ENCODE measurements around the gene ERH. TPM values are rescaled to one million over a fixed set of nuclear protein-coding genes. Genes with fewer than 3 reads are reported as not detected.

ERH gene
- total and polyA plus RNA-seq, 2 donors (not counting 3 experiments of a cell fraction or from before 2014, with no cell fraction given): 157 to 263 TPM

DNA sequence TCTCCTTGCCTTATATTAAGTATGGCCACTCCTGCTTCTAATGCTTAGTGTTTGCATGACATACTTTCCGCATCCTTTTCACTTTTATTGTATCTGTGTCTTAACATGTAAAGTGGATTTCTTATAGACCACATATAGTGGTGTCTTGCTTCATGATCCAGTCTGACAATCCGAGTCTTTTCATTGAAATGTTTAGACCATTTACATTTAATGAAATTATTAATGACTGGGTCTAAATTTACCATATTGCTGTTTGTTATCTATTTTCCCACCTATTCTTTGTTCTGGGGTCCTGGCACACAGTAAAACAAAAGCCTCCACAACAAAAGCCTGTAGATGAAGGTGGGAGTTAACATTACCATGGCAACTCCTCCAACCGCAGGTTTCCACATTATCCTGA, 22.9 kb downstream of the ERH start:
- ChIA-PET POLR2A (no interaction called here), CTCF (no interaction called here)
- intact Hi-C loops (cut with micrococcal nuclease): no loop called here
- no peaks in the 10 kb centered on the region for H3K9me1 ChIP-seq (replicated peaks; ENCODE audit: control insufficient read depth, extremely low read depth, insufficient read depth, low read length)
- no peak overlapping the region for H2AFZ ChIP-seq (ENCODE audit: low read depth, low read length)
- no peak overlapping the region for H3K27ac ChIP-seq (ENCODE audit: insufficient read depth, low read depth, low read length)
- no peak overlapping the region for H3K9ac ChIP-seq (replicated peaks; ENCODE audit: extremely low read depth, insufficient read depth, low read length)
- TF ChIP-seq JUN (IDR thresholded peaks at IDR 0.05; ENCODE audit: borderline replicate concordance, insufficient read depth, insufficient read length, low read depth) (no peak), EZH2 (IDR thresholded peaks at IDR 0.05; ENCODE audit: borderline replicate concordance, low read depth, low read length, severe bottlenecking) (no peak), GATA2 (IDR thresholded peaks at IDR 0.05; ENCODE audit: insufficient read depth, insufficient read length, low read depth, low read length) (no peak), MYC (IDR thresholded peaks at IDR 0.05; ENCODE audit: low read depth, low read length) (no peak), FOS (IDR thresholded peaks at IDR 0.05; ENCODE audit: borderline replicate concordance, insufficient read depth, low read length) (no peak), CTCF (IDR thresholded peaks at IDR 0.05; ENCODE audit: extremely low read depth in 1 of 2, insufficient read depth in 1 of 2, low read depth in 1 of 2, low read length in 2 of 2) (no peak), POLR2AphosphoS5 (IDR thresholded peaks at IDR 0.05; ENCODE audit: insufficient read depth, low read depth, low read length) (no peak), POLR2A (IDR thresholded peaks at IDR 0.05; ENCODE audit: low read depth, low read length) (no peak)
- TF ChIP-seq, protein P1, sequence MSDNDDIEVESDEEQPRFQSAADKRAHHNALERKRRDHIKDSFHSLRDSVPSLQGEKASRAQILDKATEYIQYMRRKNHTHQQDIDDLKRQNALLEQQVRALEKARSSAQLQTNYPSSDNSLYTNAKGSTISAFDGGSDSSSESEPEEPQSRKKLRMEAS (IDR thresholded peaks at IDR 0.05; ENCODE audit: insufficient read depth, insufficient read length): no peak
- H3K27me3 ChIP-seq (ENCODE audit: control insufficient read depth in 2 of 2, insufficient read depth in 2 of 2, low read length in 2 of 2): no peaks in the 10 kb centered on the region
- H4K20me1 ChIP-seq (replicated peaks; ENCODE audit: control insufficient read depth, extremely low read depth, insufficient read depth, low read length): no peaks in the 10 kb centered on the region
- DNase-seq (ENCODE audit: low read depth, low spot score): no peak
- H3K4me1 ChIP-seq (ENCODE audit: control insufficient read depth, extremely low read depth, insufficient read depth, low read length): no peaks in the 10 kb centered on the region
- dilution Hi-C loops (cut with MboI; ENCODE audit: extremely low pct_ligation_motif_present, low sequenced_read_pairs): no loop called here
- BruUV-seq (replicated peaks): no TSS peak
- no peaks in the 10 kb centered on the region for H3K79me2 ChIP-seq (ENCODE audit: control insufficient read depth, insufficient read depth, low read length)
- no peak overlapping the region for H3K4me3 ChIP-seq (replicated peaks in 1 of 3; ENCODE audit: insufficient read depth in 1 of 3, low read depth in 1 of 3, low read length in 3 of 3)
- peaks cover 3 to 13% of the 10 kb centered on the region in 2 experiments for H3K36me3 ChIP-seq (ENCODE audit: control insufficient read depth in 2 of 2, extremely low read depth in 1 of 2, insufficient read depth in 2 of 2, low read length in 2 of 2)
- no peak overlapping the region for H3K4me2 ChIP-seq (ENCODE audit: insufficient read depth, low read length)
- no peaks in the 10 kb centered on the region for H3K9me3 ChIP-seq (replicated peaks; ENCODE audit: control insufficient read depth, insufficient read depth, low read length)
- FAIRE-seq: no peak
